HCT116 (cell line): ENCODE measurements around the gene SEPTIN8. TPM values are rescaled to one million over a fixed set of nuclear protein-coding genes. Genes with fewer than 3 reads are reported as not detected.
A peak's percentile ranks its signal among the peaks of the same experiment; 100 is the strongest.

Experiments used
- ATAC-seq: fragments of 200-7000 bp; cut with Tn5 transposase; 2 replicates; pipeline ENCODE4 v1.9.1; 2020; ENCODE audit warnings: mild to moderate bottlenecking, moderate library complexity
- BruUV-seq: library from RNA; stranded (reverse); fragments of 400-500 nt; replicated peaks from 2 replicates; lab custom pipeline; 2021; lab: Mats Ljungman, UMichigan
- CTCF ChIA-PET: fragments of 300-600 bp; sonication (Branson Sonifier 250); formaldehyde crosslinking; loops from one replicate; lab custom pipeline; 2021; ENCODE audit warnings: antibody characterized with exemption; lab: Charles Lee
- POLR2A ChIA-PET: fragments of 300-600, 350-600 bp; sonication (Branson Sonifier 250); formaldehyde crosslinking; loops from one replicate; lab custom pipeline; 2021; ENCODE audit warnings: antibody characterized with exemption; lab: Charles Lee
- RAD21 ChIA-PET, 2 experiments: fragments of 300-600 bp; sonication (Branson Sonifier 250); formaldehyde crosslinking; loops; one replicate each; lab custom pipeline; 2023; ENCODE audit warnings: low total read pairs in 2 of 2; ENCODE audit not compliant: uncharacterized antibody in 2 of 2, unreplicated experiment in 2 of 2, low non-redundant PET in 1 of 2; lab: Charles Lee
- DNase-seq: peaks from one replicate; pipeline ENCODE4 v3.0.0-alpha.2; 2010; ENCODE audit warnings: low read depth, low spot score
- H2AFZ ChIP-seq: fragments of 200-600 bp; shearing (Covaris generic), sonication (generic); 2 replicates; pipeline ENCODE4 v1.6.1; 2017; ENCODE audit warnings: low read depth, mixed run types, mixed read lengths, antibody characterized with exemption, low read length; ENCODE audit not compliant: poor library complexity, severe bottlenecking
- H3K27ac ChIP-seq: 2 replicates; pipeline ENCODE4 v1.5.1; 2012; ENCODE audit warnings: low read depth, low read length
- H3K27me3 ChIP-seq: fragments of 200-600 bp; sonication (generic); 2 replicates; pipeline ENCODE4 v1.6.1; 2016; ENCODE audit warnings: mixed run types, low read length, mixed read lengths; ENCODE audit not compliant: insufficient read depth
- H3K36me3 ChIP-seq, 2 experiments: fragments of 200-500 bp in 1 of 2; fragments of 200-600 bp in 1 of 2; sonication (Bioruptor generic) in 1 of 2; sonication (generic) in 1 of 2; 2 replicates each; pipeline versions ENCODE4 v1.5.1 to v1.6.1; 2014 to 2016; ENCODE audit warnings: low read length in 2 of 2, inconsistent platforms in 1 of 2, mixed read lengths in 1 of 2, mixed run types in 1 of 2; ENCODE audit not compliant: insufficient read depth in 2 of 2, control insufficient read depth in 1 of 2
- H3K4me1 ChIP-seq, 2 experiments: fragments of 200-600 bp in 1 of 2; sonication (generic) in 1 of 2; 2 replicates each; pipeline versions ENCODE4 v1.5.1 to v1.6.1; 2012 to 2017; ENCODE audit warnings: low read length in 2 of 2, inconsistent platforms in 1 of 2, mild to moderate bottlenecking in 1 of 2, mixed read lengths in 1 of 2, mixed run types in 1 of 2, moderate library complexity in 1 of 2; ENCODE audit not compliant: insufficient read depth in 2 of 2, control insufficient read depth in 1 of 2
- H3K4me2 ChIP-seq: fragments of 200-600 bp; sonication (generic); 2 replicates; pipeline ENCODE4 v1.6.1; 2017; ENCODE audit warnings: mixed run types, low read length, mixed read lengths
- H3K4me3 ChIP-seq, 2 experiments: fragments of 200-600 bp in 1 of 2; sonication (generic) in 1 of 2; replicated peaks in 1 of 2; 2 replicates each; pipeline ENCODE4 v1.5.1; 2011 to 2016; ENCODE audit warnings: low read length in 2 of 2, control low read depth in 1 of 2, low read depth in 1 of 2, mild to moderate bottlenecking in 1 of 2, mixed read lengths in 1 of 2, mixed run types in 1 of 2
- H3K79me2 ChIP-seq: fragments of 200-600 bp; sonication (generic); 2 replicates; pipeline ENCODE4 v1.6.1; 2017; ENCODE audit warnings: mild to moderate bottlenecking, mixed run types, low read length, moderate library complexity, mixed read lengths; ENCODE audit not compliant: insufficient read depth
- H3K9ac ChIP-seq: fragments of 200-600 bp; sonication (generic); 2 replicates; pipeline ENCODE4 v1.6.1; 2016; ENCODE audit warnings: low read length, mixed read lengths
- H3K9me2 ChIP-seq: fragments of 200-600 bp; sonication (generic), shearing (Covaris generic); 2 replicates; pipeline ENCODE4 v1.6.1; 2017; ENCODE audit warnings: mixed run types, mild to moderate bottlenecking, moderate library complexity; ENCODE audit not compliant: insufficient read depth
- H3K9me3 ChIP-seq, 2 experiments: fragments of 200-500 bp in 1 of 2; fragments of 200-600 bp in 1 of 2; sonication (Bioruptor generic) in 1 of 2; sonication (generic) in 1 of 2; 2 replicates each; pipeline ENCODE4 v1.6.1; 2014 to 2017; ENCODE audit warnings: low read length in 2 of 2, mixed read lengths in 2 of 2, inconsistent platforms in 1 of 2, low read depth in 1 of 2, mild to moderate bottlenecking in 1 of 2, mixed run types in 1 of 2, moderate library complexity in 1 of 2; ENCODE audit not compliant: control insufficient read depth in 1 of 2, insufficient read depth in 1 of 2
- H4K20me1 ChIP-seq: fragments of 200-600 bp; sonication (generic), shearing (Covaris generic); 2 replicates; pipeline ENCODE4 v1.6.1; 2017; ENCODE audit warnings: mixed run types, mild to moderate bottlenecking, moderate library complexity; ENCODE audit not compliant: insufficient read depth
- CTCF ChIP-seq, 3 experiments: fragments of 200-600 bp in 1 of 3; sonication (generic) in 1 of 3; IDR thresholded peaks in 2 of 3; conservative IDR thresholded peaks in 1 of 3; 2 replicates each; pipeline ENCODE4 v1.5.1; 2012 to 2017; ENCODE audit warnings: low read depth in 2 of 3, low read length in 2 of 3, antibody characterized with exemption in 1 of 3, borderline replicate concordance in 1 of 3, control low read depth in 1 of 3, mild to moderate bottlenecking in 1 of 3, mixed read lengths in 1 of 3, mixed run types in 1 of 3, moderate library complexity in 1 of 3; ENCODE audit not compliant: insufficient read depth in 1 of 3
- FOSL1 ChIP-seq: IDR thresholded peaks from 2 replicates; pipeline ENCODE4 v1.6.1; 2012; ENCODE audit warnings: low read depth
- RAD21 ChIP-seq: IDR thresholded peaks from 2 replicates; pipeline ENCODE4 v1.6.1; 2012; ENCODE audit warnings: low read depth, mild to moderate bottlenecking
- SIN3A ChIP-seq: IDR thresholded peaks from 2 replicates; pipeline ENCODE4 v1.6.1; 2012; ENCODE audit warnings: low read depth
- SRF ChIP-seq: IDR thresholded peaks from 2 replicates; pipeline ENCODE4 v1.6.1; 2012; ENCODE audit warnings: low read depth
- YY1 ChIP-seq: IDR thresholded peaks from 2 replicates; pipeline ENCODE4 v1.6.1; 2011; ENCODE audit warnings: low read length, low read depth, moderate library complexity, mild to moderate bottlenecking; ENCODE audit not compliant: insufficient replicate concordance; ENCODE audit errors: extremely low read depth
- ZFX ChIP-seq: fragments of 450-650 bp; IDR thresholded peaks from 2 replicates; pipeline ENCODE4 v1.6.1; 2017
- ZNF274 ChIP-seq: fragments of 200-500 bp; sonication (Bioruptor generic); IDR thresholded peaks from 2 replicates; pipeline ENCODE4 v1.6.1; 2014; ENCODE audit warnings: mild to moderate bottlenecking, low read depth, low read length, inconsistent platforms
- intact Hi-C: fragments of 100-400 bp; cut with micrococcal nuclease; formaldehyde crosslinking; loops from 2 replicates; pipeline ENCODE4 v1.10.0; 2022
- total RNA-seq: library from RNA; stranded (reverse); gene quantifications from one replicate; pipeline ENCODE4 v1.2.1, GENCODE V29; 2021; ENCODE audit not compliant: unreplicated experiment
- TF ChIP-seq, protein P1 (sequence below): IDR thresholded peaks from 2 replicates; pipeline ENCODE4 v1.6.1; 2012
- TF ChIP-seq, protein P2 (sequence below): IDR thresholded peaks from 2 replicates; pipeline ENCODE4 v1.6.1; 2012; ENCODE audit warnings: low read depth

SEPTIN8 gene
- total RNA-seq, 1 experiment from 2014 or later = 34.6 TPM

- peak overlapping the region; percentile 55 for H3K27ac ChIP-seq
- H3K9me3 ChIP-seq = no peaks in the 10 kb centered on the region
- ATAC-seq (peak; percentile 39; the same call in 1 of the 2 replicates), DNase-seq (no peak)
- peak overlapping the region; percentile 65 to 71 for H3K4me3 ChIP-seq
- H3K4me1 ChIP-seq = peaks cover 8 to 21% of the 10 kb centered on the region in 2 experiments
- no peaks in the 10 kb centered on the region for H3K27me3 ChIP-seq
- peak overlapping the region; percentile 89 for H3K4me2 ChIP-seq
- ChIA-PET CTCF (no interaction called here), POLR2A (interaction anchor here (0.9 kb wide), 1 partner anchor 10 kb away, joined by 3 read pairs; no protein-coding TSS in a partner anchor), RAD21 (no interaction called here)
- peak overlapping the region; percentile 68 for H3K9ac ChIP-seq
- TF ChIP-seq YY1 (no peak), RAD21 (no peak), ZFX (peak; percentile 65), SIN3A (no peak)
- TF ChIP-seq, protein P1, sequence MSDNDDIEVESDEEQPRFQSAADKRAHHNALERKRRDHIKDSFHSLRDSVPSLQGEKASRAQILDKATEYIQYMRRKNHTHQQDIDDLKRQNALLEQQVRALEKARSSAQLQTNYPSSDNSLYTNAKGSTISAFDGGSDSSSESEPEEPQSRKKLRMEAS = 0 out of 2 replicates have a peak, but pooled peaks have one; percentile 30
- no peaks in the 10 kb centered on the region for H3K36me3 ChIP-seq
- H3K9me2 ChIP-seq = no peaks in the 10 kb centered on the region
- no peaks in the 10 kb centered on the region for H4K20me1 ChIP-seq
- H3K79me2 ChIP-seq = peaks cover 15% of the 10 kb centered on the region
- H2AFZ ChIP-seq = no peak overlapping the region
- intact Hi-C loops = no loop called here
- BruUV-seq = no TSS peak
These were observed 166 bp downstream of the SEPTIN8 start for GRCh38 chr5:132776938-132777208.

- POLR2A ChIA-PET = interaction anchor here (0.8 to 0.9 kb wide), 2 partner anchors 10 to 23 kb away, joined by 3 read pairs; no protein-coding TSS in a partner anchor
- DNase-seq = no peak
- RAD21 ChIA-PET = no interaction called here
- H3K27ac ChIP-seq = peak overlapping the region; percentile 55
- CTCF ChIA-PET = no interaction called here
- peak overlapping the region; percentile 68 for H3K9ac ChIP-seq
- peak; percentile 71 for ATAC-seq
- H3K9me3 ChIP-seq = no peaks in the 10 kb centered on the region
- no peaks in the 10 kb centered on the region for H4K20me1 ChIP-seq
- no peak overlapping the region for H2AFZ ChIP-seq
- peak overlapping the region; percentile 89 for H3K4me2 ChIP-seq
- H3K36me3 ChIP-seq = no peaks in the 10 kb centered on the region
- no peaks in the 10 kb centered on the region for H3K9me2 ChIP-seq
- no peak for TF ChIP-seq RAD21
- no peak for TF ChIP-seq FOSL1
- no peak for TF ChIP-seq CTCF (IDR thresholded peaks at IDR 0.05 in 2 of 3, conservative IDR thresholded peaks at IDR 0.05 in 1 of 3; ENCODE audit: borderline replicate concordance in 1 of 3, insufficient read depth in 1 of 3, low read depth in 2 of 3, low read length in 2 of 3)
- TF ChIP-seq SRF = no peak
- no peak for TF ChIP-seq YY1
- TF ChIP-seq, protein P2, sequence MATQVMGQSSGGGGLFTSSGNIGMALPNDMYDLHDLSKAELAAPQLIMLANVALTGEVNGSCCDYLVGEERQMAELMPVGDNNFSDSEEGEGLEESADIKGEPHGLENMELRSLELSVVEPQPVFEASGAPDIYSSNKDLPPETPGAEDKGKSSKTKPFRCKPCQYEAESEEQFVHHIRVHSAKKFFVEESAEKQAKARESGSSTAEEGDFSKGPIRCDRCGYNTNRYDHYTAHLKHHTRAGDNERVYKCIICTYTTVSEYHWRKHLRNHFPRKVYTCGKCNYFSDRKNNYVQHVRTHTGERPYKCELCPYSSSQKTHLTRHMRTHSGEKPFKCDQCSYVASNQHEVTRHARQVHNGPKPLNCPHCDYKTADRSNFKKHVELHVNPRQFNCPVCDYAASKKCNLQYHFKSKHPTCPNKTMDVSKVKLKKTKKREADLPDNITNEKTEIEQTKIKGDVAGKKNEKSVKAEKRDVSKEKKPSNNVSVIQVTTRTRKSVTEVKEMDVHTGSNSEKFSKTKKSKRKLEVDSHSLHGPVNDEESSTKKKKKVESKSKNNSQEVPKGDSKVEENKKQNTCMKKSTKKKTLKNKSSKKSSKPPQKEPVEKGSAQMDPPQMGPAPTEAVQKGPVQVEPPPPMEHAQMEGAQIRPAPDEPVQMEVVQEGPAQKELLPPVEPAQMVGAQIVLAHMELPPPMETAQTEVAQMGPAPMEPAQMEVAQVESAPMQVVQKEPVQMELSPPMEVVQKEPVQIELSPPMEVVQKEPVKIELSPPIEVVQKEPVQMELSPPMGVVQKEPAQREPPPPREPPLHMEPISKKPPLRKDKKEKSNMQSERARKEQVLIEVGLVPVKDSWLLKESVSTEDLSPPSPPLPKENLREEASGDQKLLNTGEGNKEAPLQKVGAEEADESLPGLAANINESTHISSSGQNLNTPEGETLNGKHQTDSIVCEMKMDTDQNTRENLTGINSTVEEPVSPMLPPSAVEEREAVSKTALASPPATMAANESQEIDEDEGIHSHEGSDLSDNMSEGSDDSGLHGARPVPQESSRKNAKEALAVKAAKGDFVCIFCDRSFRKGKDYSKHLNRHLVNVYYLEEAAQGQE = no peak
- TF ChIP-seq ZNF274 = no peak
- no peak for TF ChIP-seq ZFX
- peaks cover 10 to 23% of the 10 kb centered on the region in 2 experiments for H3K4me1 ChIP-seq
- no TSS peak for BruUV-seq
- peaks cover 15% of the 10 kb centered on the region for H3K79me2 ChIP-seq
- H3K4me3 ChIP-seq = peak overlapping the region; percentile 65 to 71
- no peaks in the 10 kb centered on the region for H3K27me3 ChIP-seq
- intact Hi-C loops = no loop called here
These were observed 705 bp downstream of the SEPTIN8 start for GRCh38 chr5:132776131-132776937.
